ENCODE data around the gene CRIM1.

DNA sequence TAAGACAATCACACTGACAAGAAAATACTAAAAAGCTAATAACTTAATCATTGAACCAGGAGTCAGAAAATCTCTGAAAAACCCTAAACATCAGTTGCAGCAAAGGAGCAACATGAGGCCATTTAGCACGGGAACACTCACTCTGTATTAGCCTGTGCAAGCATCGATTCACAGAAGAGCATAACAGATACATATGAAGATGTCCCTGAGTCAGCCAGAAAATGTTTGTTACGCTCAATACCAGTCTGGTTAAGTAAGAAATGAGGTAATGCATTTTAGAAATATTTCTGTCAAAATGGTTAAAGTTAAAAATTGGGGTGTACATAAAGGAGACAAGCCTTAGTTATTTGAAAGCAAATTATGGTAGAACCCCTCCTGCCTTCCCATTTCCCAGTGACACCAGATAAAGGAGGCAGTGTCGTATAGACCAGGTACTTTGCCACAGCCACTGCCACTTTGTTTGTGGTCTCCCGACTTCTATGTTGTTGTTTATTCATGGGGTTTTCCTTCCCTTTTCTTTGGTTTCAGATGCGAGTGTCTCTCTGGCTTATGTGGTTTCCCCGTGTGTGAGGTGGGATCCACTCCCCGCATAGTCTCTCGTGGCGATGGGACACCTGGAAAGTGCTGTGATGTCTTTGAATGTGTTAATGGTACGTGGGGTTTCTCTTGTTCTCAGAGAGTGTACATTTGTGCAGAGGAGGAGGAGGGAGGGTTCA, 108.6 kb downstream of the CRIM1 start:
- TF ChIP-seq, protein P1, sequence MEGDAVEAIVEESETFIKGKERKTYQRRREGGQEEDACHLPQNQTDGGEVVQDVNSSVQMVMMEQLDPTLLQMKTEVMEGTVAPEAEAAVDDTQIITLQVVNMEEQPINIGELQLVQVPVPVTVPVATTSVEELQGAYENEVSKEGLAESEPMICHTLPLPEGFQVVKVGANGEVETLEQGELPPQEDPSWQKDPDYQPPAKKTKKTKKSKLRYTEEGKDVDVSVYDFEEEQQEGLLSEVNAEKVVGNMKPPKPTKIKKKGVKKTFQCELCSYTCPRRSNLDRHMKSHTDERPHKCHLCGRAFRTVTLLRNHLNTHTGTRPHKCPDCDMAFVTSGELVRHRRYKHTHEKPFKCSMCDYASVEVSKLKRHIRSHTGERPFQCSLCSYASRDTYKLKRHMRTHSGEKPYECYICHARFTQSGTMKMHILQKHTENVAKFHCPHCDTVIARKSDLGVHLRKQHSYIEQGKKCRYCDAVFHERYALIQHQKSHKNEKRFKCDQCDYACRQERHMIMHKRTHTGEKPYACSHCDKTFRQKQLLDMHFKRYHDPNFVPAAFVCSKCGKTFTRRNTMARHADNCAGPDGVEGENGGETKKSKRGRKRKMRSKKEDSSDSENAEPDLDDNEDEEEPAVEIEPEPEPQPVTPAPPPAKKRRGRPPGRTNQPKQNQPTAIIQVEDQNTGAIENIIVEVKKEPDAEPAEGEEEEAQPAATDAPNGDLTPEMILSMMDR (IDR thresholded peaks at IDR 0.05; ENCODE audit: borderline replicate concordance, extremely low read depth, low read length, poor library complexity, severe bottlenecking), result no peak
- TF ChIP-seq EZH2 (IDR thresholded peaks at IDR 0.05; ENCODE audit: borderline replicate concordance, low read depth, low read length, severe bottlenecking), result no peak

All from DND-41 (cell line).